ENCODE data around the gene RHPN2. TPM values are rescaled to one million over a fixed set of nuclear protein-coding genes. Genes with fewer than 3 reads are reported as not detected.

RHPN2 gene
- total RNA-seq, 2 experiments from 2014 or later, result 2.1 to 6.4 TPM

DNA sequence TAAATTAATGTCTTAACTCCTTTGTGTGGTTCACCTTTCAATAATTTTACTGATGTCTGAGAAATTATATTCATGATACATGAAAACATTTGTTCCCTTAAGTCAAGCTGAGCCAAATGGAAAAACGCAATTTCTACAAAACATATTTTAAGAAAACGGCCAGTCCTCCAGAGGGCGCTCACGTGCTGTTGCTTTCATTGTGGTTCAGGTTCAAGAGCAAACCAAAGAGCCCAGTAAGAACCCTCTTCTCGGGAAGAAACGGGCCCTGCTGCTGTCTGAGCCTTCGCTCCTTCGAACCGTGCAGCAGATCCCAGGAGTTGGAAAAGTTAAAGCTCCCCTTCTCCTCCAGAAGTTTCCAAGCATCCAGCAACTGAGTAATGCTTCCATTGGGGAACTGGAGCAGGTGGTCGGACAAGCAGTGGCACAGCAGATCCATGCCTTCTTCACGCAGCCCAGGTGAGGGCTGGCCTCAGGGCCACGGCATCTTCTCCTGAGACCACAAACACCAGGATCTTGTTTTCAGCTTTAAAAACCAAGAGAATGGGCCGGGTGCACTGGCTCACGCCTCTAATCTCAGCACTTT lies 88.4 kb downstream of the RHPN2 start:
- Histone ChIP-seq H2AFZ (ENCODE audit: low read length) (no peak overlapping the region), H3K36me3 (ENCODE audit: insufficient read depth, low read length) (peaks cover 18% of the 10 kb centered on the region; the same call in 1 of the 2 replicates), H3K9me3 (ENCODE audit: low read length) (no peaks in the 10 kb centered on the region), H3K4me3 (ENCODE audit: low read depth, low read length, poor library complexity, severe bottlenecking) (no peak overlapping the region), H3K79me2 (ENCODE audit: insufficient read depth, low read depth, low read length) (peaks cover 2% of the 10 kb centered on the region), H3K4me1 (ENCODE audit: insufficient read depth, low read length, poor library complexity, severe bottlenecking) (no peaks in the 10 kb centered on the region), H3K4me2 (ENCODE audit: low read length) (no peak overlapping the region), H3K27ac (ENCODE audit: low read depth, low read length, poor library complexity, severe bottlenecking) (no peak overlapping the region), H4K20me1 (ENCODE audit: insufficient read depth, low read length) (no peaks in the 10 kb centered on the region), H3K9me2 (ENCODE audit: insufficient read depth, low read length) (no peaks in the 10 kb centered on the region)
- intact Hi-C loops (cut with micrococcal nuclease; ENCODE audit: unreplicated experiment), result loop anchor here (1.0 to 10.0 kb wide), 2 partner anchors 108 to 143 kb away; partner anchors contain the start of gene GPATCH1
- BruUV-seq (replicated peaks), result no TSS peak
- CTCF ChIA-PET (ENCODE audit: unreplicated experiment), result no interaction called here
- peak; percentile 95 for TF ChIP-seq CTCF (conservative IDR thresholded peaks at IDR 0.05; ENCODE audit: low read length)
- TF ChIP-seq EZH2phosphoT487 (IDR thresholded peaks at IDR 0.05; ENCODE audit: borderline replicate concordance, low read depth, low read length), result no peak
- POLR2A ChIA-PET, result interaction anchor here (0.7 kb wide), 1 partner anchor 1451 kb away, joined by 3 read pairs; no protein-coding TSS in a partner anchor
- DNase-seq (ENCODE audit: low spot score), result peak; percentile 64

GRCh38 chr19:32971715-32972540 lies 92.8 kb downstream of the RHPN2 start, which contains the start of the genes CEP89 and FAAP24:
Gene CEP89 (minus strand): TSS chr19:32971958. CDS start chr19:32971874, 84 bp downstream.
Gene FAAP24 (plus strand): TSS chr19:32972242. CDS start chr19:32973197, 955 bp downstream.
- CTCF ChIA-PET (ENCODE audit: unreplicated experiment), result interaction anchor here (0.6 to 0.9 kb wide), 2 partner anchors 88 to 205 kb away, joined by 4 read pairs; no protein-coding TSS in a partner anchor
- POLR2A ChIA-PET, result interaction anchor here (0.5 to 1.0 kb wide), 8 partner anchors 24 to 858 kb away, joined by 3 to 5 read pairs (median 3); no protein-coding TSS in a partner anchor

More at GRCh38 chr19:32971715-32972540, 92.8 kb downstream of the RHPN2 start, which contains the start of the genes CEP89 and FAAP24:
- Histone ChIP-seq H3K9me2 (ENCODE audit: insufficient read depth, low read length) (no peaks in the 10 kb centered on the region), H3K4me3 (ENCODE audit: low read depth, low read length, poor library complexity, severe bottlenecking) (peak within 1 kb of the TSS; percentile 75), H2AFZ (ENCODE audit: low read length) (peak within 1 kb of the TSS; percentile 57; the same call in 1 of the 2 replicates), H3K36me3 (ENCODE audit: insufficient read depth, low read length) (peaks cover 31% of the 10 kb centered on the region; the same call in 1 of the 2 replicates), H4K20me1 (ENCODE audit: insufficient read depth, low read length) (no peaks in the 10 kb centered on the region), H3K79me2 (ENCODE audit: insufficient read depth, low read depth, low read length) (peaks cover 15% of the 10 kb centered on the region), H3K4me2 (ENCODE audit: low read length) (peak within 1 kb of the TSS; percentile 86), H3K27ac (ENCODE audit: low read depth, low read length, poor library complexity, severe bottlenecking) (peak within 1 kb of the TSS; percentile 35), H3K4me1 (ENCODE audit: insufficient read depth, low read length, poor library complexity, severe bottlenecking) (peaks cover 5% of the 10 kb centered on the region), H3K9me3 (ENCODE audit: low read length) (no peaks in the 10 kb centered on the region)
- TF ChIP-seq EZH2phosphoT487 (IDR thresholded peaks at IDR 0.05; ENCODE audit: borderline replicate concordance, low read depth, low read length) (no peak), CTCF (conservative IDR thresholded peaks at IDR 0.05; ENCODE audit: low read length) (no peak)
- intact Hi-C loops (cut with micrococcal nuclease; ENCODE audit: unreplicated experiment), result loop anchor here (2.0 to 10.0 kb wide), 3 partner anchors 113 to 295 kb away; partner anchors contain the start of genes ANKRD27, GPATCH1 and RGS9BP
- BruUV-seq (replicated peaks), result no TSS peak
- DNase-seq (ENCODE audit: low spot score), result peak; percentile 99
